ENCODE results near the gene ALKAL2. TPM values are rescaled to one million over a fixed set of nuclear protein-coding genes. Genes with fewer than 3 reads are reported as not detected.

Gene ALKAL2
- total and polyA plus RNA-seq, 2 of the 13 experiments (the other 11 are each of a cell fraction or from before 2014, with no cell fraction given), result 0.22 to 1.7 TPM

DNA sequence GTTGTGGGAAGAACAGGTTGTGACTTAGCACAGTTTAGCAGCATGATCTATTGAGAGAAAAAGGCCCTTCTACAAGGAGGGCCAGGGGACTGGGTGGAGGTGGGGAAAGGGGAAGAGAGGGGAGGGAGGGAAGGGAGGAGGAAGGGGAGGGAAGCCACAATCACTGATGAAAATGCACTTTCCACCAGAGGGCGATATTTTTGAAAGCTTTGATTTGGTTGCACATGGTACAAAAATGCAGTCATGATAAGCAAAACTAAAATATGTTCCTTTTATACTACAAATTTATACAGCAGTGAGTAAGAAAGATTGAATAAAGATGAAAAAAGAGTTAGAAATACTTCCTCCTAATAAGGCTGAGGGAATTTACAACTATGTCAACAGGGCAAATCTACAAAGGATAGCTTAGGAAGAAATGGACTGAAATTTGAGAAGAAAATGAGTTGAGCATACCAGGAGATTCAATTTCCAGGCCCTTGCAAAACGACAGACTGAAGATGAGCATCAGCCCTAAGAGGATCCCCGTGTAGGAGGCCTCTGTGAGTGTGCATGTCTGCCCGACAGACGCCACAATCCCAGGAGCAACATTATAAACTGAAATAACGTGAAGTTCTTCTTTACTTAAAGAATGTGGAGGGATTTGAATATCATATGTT is 41.3 kb downstream of the ALKAL2 start (continued):
- no peak for TF ChIP-seq CREB3 (CRISPR knock-in tag; IDR thresholded peaks at IDR 0.05)
- TF ChIP-seq NFE2L1 (CRISPR knock-in tag; IDR thresholded peaks at IDR 0.05; ENCODE audit: borderline replicate concordance), result no peak
- TF ChIP-seq JUNB (CRISPR knock-in tag; IDR thresholded peaks at IDR 0.05; ENCODE audit: borderline replicate concordance), result no peak
- no peak for TF ChIP-seq ZNF275 (CRISPR knock-in tag; IDR thresholded peaks at IDR 0.05; ENCODE audit: borderline replicate concordance)
- no peak for TF ChIP-seq NR2F2 (IDR thresholded peaks at IDR 0.05; ENCODE audit: borderline replicate concordance, low read depth)
- TF ChIP-seq GFI1 (CRISPR knock-in tag; IDR thresholded peaks at IDR 0.05; ENCODE audit: borderline replicate concordance), result peak; percentile 70; the same call in 1 of the 2 replicates
- TF ChIP-seq MAZ (IDR thresholded peaks at IDR 0.05; ENCODE audit: borderline replicate concordance, low read depth, low read length), result peak; percentile 78
- TF ChIP-seq MAZ (CRISPR knock-in tag; IDR thresholded peaks at IDR 0.05; ENCODE audit: low read depth), result no peak
- no peak for TF ChIP-seq TSC22D2 (CRISPR knock-in tag; IDR thresholded peaks at IDR 0.05; ENCODE audit: borderline replicate concordance)
- TF ChIP-seq, protein P1, sequence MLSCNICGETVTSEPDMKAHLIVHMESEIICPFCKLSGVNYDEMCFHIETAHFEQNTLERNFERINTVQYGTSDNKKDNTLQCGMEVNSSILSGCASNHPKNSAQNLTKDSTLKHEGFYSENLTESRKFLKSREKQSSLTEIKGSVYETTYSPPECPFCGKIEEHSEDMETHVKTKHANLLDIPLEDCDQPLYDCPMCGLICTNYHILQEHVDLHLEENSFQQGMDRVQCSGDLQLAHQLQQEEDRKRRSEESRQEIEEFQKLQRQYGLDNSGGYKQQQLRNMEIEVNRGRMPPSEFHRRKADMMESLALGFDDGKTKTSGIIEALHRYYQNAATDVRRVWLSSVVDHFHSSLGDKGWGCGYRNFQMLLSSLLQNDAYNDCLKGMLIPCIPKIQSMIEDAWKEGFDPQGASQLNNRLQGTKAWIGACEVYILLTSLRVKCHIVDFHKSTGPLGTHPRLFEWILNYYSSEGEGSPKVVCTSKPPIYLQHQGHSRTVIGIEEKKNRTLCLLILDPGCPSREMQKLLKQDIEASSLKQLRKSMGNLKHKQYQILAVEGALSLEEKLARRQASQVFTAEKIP (CRISPR knock-in tag; IDR thresholded peaks at IDR 0.05; ENCODE audit: borderline replicate concordance), result no peak
- peak; percentile 74 for TF ChIP-seq CBX1 (IDR thresholded peaks at IDR 0.05; ENCODE audit: low read depth)
- no peak for TF ChIP-seq ZNF879 (CRISPR knock-in tag; IDR thresholded peaks at IDR 0.05)
- TF ChIP-seq THAP11 (CRISPR knock-in tag; IDR thresholded peaks at IDR 0.05), result 0 out of 2 replicates have a peak, but pooled peaks have one; percentile 20
- TF ChIP-seq SMC3 (IDR thresholded peaks at IDR 0.05; ENCODE audit: low read length), result peak; percentile 86
- peak in 1 of 2 experiments; percentile 51; a peak in 1 of 4 replicates for TF ChIP-seq KLF16 (CRISPR knock-in tag; IDR thresholded peaks at IDR 0.05)
- no peak for TF ChIP-seq SRY (CRISPR knock-in tag; IDR thresholded peaks at IDR 0.05)
- no peak for TF ChIP-seq TFAP4 (IDR thresholded peaks at IDR 0.05; ENCODE audit: borderline replicate concordance, low read depth)
- no peak for TF ChIP-seq ZNF430 (CRISPR knock-in tag; IDR thresholded peaks at IDR 0.05)
- TF ChIP-seq NFKBIZ (CRISPR knock-in tag; IDR thresholded peaks at IDR 0.05), result no peak
- TF ChIP-seq HINFP (CRISPR knock-in tag; IDR thresholded peaks at IDR 0.05; ENCODE audit: low read depth), result no peak
- TF ChIP-seq ZFYVE20 (CRISPR knock-in tag; IDR thresholded peaks at IDR 0.05; ENCODE audit: borderline replicate concordance, low read depth), result no peak

All from HepG2 (cell line).